Measurements from ENCODE around the gene IL4R. TPM values are rescaled to one million over a fixed set of nuclear protein-coding genes. Genes with fewer than 3 reads are reported as not detected.

Gene IL4R
- total RNA-seq, 1 donor from 2014 or later: 12.3 TPM

DNA sequence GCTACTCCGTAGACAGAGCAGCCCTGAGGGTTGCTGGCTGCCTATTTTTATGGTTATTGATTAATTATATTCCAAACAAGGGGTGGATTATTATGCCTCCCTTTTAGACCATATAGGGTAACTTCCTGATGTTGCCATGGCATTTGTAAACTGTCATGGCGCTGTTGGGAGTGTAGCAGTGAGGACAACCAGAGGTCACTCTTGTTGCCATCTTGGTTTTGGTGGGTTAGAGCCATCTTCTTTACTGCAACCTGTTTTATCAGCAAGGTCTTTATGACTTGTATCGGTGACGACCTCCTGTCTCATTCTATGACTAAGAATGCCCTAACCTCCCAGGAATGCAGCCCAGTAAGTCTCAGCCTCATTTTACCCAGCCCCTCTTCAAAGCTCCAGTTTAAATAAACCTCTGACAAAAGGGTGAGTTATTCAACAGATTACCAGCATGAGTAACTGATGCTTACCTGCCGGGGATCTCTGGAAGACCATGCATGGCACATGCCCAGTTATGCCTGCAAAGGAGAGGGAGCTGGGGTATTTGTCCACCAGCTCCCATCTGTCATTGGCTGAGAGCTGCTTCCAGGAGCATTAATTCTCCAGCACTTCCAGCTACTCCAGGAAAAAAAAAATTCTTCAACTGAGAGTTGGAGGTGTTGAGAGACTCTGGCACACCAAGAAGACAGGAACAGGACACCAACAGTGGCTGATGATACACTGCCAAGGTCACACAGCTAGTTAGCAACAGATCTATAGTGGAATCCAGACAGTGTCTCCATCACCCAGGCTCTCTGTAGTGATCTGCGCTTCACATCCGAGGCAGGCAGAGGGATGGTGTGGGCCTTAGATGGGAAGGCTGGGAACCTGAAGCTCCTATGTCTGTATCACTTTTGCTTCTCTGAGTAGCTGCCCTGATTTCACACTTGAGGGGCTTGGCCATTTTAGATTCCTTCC, 51.6 kb downstream of the IL4R start:
- H3K27ac Mint-ChIP-seq: peak overlapping the region; percentile 73
- no peaks in the 10 kb centered on the region for H3K9me3 Mint-ChIP-seq
- TF ChIP-seq, protein P1, sequence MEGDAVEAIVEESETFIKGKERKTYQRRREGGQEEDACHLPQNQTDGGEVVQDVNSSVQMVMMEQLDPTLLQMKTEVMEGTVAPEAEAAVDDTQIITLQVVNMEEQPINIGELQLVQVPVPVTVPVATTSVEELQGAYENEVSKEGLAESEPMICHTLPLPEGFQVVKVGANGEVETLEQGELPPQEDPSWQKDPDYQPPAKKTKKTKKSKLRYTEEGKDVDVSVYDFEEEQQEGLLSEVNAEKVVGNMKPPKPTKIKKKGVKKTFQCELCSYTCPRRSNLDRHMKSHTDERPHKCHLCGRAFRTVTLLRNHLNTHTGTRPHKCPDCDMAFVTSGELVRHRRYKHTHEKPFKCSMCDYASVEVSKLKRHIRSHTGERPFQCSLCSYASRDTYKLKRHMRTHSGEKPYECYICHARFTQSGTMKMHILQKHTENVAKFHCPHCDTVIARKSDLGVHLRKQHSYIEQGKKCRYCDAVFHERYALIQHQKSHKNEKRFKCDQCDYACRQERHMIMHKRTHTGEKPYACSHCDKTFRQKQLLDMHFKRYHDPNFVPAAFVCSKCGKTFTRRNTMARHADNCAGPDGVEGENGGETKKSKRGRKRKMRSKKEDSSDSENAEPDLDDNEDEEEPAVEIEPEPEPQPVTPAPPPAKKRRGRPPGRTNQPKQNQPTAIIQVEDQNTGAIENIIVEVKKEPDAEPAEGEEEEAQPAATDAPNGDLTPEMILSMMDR (conservative IDR thresholded peaks at IDR 0.05): no peak
- no peak for DNase-seq (ENCODE audit: extremely low spot score, unreplicated experiment)
- H3K36me3 Mint-ChIP-seq: peaks cover 7% of the 10 kb centered on the region
- H3K27me3 Mint-ChIP-seq: no peaks in the 10 kb centered on the region
- no peak overlapping the region for H3K4me3 Mint-ChIP-seq
- peaks cover 3% of the 10 kb centered on the region for H3K4me1 Mint-ChIP-seq (ENCODE audit: unreplicated experiment)

DNA sequence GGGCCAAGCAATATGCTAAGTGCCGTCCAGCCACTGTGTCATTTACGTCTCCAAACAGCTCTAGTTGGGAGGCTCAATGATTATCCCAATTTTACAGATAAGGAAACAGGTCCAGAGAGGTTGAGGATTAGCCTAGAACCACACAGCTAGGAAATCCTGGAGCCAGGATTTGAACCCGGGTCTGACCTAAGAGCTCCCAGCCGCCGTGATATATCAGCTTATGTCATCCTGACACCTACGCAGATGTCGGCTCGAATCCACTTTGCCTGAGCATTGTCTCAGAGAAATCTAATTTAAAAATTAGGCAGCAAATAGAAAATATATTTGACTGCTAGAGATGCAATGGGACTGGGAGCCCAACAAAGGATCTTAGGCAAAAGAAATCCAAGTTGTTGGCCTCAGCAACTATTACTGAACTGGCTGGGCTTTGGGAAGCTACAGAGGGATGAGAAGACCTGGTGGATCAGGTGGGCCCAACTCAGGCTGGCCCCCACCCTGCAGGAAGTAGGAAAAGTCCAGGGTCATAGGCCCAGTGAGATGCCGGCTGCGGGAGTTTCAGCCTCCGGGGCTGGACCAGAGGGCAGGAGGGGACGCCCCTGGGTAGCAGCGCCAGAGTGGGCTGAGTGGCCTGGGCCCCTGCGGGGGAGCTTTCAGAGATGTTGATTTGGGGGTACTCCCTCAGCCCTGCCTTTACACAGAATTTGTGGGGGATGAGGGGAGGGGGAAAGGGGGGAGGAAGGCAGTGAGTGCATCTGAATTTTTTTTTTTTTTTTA, 53.1 kb downstream of the IL4R start:
- Mint-ChIP-seq H3K27me3 (no peaks in the 10 kb centered on the region), H3K4me3 (no peak overlapping the region), H3K4me1 (ENCODE audit: unreplicated experiment) (peaks cover 3% of the 10 kb centered on the region), H3K9me3 (no peaks in the 10 kb centered on the region), H3K36me3 (peaks cover 4% of the 10 kb centered on the region), H3K27ac (no peak overlapping the region)
- DNase-seq (ENCODE audit: extremely low spot score, unreplicated experiment): no peak
- TF ChIP-seq, protein P1 (conservative IDR thresholded peaks at IDR 0.05): no peak

DNA sequence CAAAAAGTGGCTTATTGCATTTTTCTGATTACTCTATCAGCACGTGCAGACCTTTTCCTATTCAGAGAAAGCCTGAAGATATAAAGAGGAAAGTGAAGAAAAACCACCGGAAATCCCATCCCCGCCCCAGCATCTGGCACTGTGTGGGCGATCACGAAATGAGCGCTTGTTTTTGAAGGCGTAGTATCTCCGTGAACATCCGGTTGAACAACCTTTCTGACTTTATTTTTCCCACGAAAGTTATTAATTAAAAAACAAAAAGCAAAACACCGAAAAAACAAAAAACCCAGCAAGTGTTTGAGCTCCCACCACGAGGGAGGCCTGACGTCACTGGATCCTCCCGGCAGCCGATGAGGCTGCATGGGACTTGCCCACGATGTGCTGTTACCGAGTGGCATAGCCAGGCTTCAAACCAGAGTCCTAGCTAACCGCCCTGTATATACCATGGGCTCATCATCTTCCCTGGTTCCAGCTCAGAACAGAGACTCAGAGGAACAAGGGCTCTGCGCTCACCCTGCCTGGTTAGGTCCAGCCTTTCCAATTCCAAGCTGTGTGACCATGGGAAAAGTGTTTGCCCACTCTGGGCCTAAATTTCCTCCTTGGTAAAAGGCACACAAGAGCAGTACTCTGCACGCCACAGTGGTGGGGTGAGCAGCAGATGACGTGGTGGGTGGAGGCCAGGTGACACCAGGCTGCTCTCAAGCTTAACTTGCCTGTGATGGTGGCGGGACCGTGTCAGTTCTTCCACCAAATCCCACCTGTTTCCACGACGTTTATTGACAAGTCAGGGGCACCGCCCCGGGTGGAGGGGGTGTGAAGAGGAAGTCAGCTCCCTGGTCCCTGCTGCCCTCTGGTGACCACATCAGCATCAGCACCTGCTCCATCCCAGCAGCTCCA, 53.9 kb downstream of the IL4R start:
- DNase-seq (ENCODE audit: extremely low spot score, unreplicated experiment): no peak
- Mint-ChIP-seq H3K27me3 (no peaks in the 10 kb centered on the region), H3K36me3 (no peaks in the 10 kb centered on the region), H3K9me3 (no peaks in the 10 kb centered on the region), H3K4me1 (ENCODE audit: unreplicated experiment) (peaks cover 3% of the 10 kb centered on the region), H3K27ac (no peak overlapping the region), H3K4me3 (no peak overlapping the region)
- TF ChIP-seq, protein P1 (conservative IDR thresholded peaks at IDR 0.05): peak; percentile 80

DNA sequence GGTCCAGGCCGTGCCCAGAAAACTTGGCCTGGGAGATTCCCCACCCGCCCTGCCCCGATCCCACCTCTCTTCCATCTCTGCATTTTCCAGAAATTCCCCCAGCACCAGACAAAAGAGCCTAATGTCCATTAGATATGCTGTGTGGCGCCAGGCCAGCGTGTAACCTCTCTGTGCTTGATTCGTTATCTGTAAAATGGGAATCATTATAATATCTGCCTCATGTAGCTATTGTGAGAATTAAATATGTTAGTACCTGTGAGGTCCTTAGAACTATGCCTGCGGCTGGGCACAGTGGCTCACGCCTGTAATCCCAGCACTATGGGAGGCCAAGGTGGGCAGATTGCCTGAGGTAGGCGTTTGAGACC, 54.6 kb downstream of the IL4R start:
- Mint-ChIP-seq H3K4me1 (ENCODE audit: unreplicated experiment) (peaks cover 3% of the 10 kb centered on the region), H3K27me3 (no peaks in the 10 kb centered on the region), H3K9me3 (no peaks in the 10 kb centered on the region), H3K36me3 (no peaks in the 10 kb centered on the region), H3K27ac (no peak overlapping the region), H3K4me3 (no peak overlapping the region)
- TF ChIP-seq, protein P1 (conservative IDR thresholded peaks at IDR 0.05): no peak
- no peak for DNase-seq (ENCODE audit: extremely low spot score, unreplicated experiment)

DNA sequence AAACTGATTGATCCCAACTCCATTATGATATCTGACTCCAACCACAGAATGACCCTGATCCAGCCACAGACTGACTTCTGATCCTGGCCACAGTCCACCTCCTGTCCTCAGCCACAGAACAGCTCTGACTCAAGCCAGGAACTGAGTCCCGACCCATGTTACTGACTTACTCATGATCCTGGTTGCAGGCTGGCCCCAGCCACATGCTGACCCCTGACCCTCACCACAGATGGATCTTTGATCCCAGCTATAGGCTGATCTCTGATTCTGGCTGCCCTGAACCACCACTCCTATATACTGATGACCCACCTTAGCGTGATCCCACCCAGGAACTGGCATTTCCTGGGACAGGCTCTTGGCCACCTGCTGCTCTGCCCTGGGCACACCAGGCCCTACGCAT, 56.0 kb downstream of the IL4R start:
- no peaks in the 10 kb centered on the region for H3K9me3 Mint-ChIP-seq
- TF ChIP-seq, protein P1 (conservative IDR thresholded peaks at IDR 0.05): no peak
- H3K4me1 Mint-ChIP-seq (ENCODE audit: unreplicated experiment): peaks cover 2% of the 10 kb centered on the region
- no peak overlapping the region for H3K27ac Mint-ChIP-seq
- H3K36me3 Mint-ChIP-seq: no peaks in the 10 kb centered on the region
- no peak overlapping the region for H3K4me3 Mint-ChIP-seq
- no peak for DNase-seq (ENCODE audit: extremely low spot score, unreplicated experiment)
- no peaks in the 10 kb centered on the region for H3K27me3 Mint-ChIP-seq

Measured in type B pancreatic cell (in vitro differentiated cells).